NCI-H345 treated with DMSO at 0.1 percent for 48 hours (cell line): ENCODE data around the gene KDELR3.
A peak's percentile ranks its signal among the peaks of the same experiment; 100 is the strongest.

Experiments
- DNase-seq: peaks from one replicate; lab custom pipeline; 2025; ENCODE audit not compliant: unreplicated experiment; lab: John Stamatoyannopoulos, UW

Gene KDELR3

GRCh38 chr22:38510416-38510970 is 42.6 kb downstream of the KDELR3 start:
- DNase-seq: no peak

- peak; percentile 8 for DNase-seq
Observed at GRCh38 chr22:38513063-38513462, 45.2 kb downstream of the KDELR3 start.

GRCh38 chr22:38518620-38519019 is 50.7 kb downstream of the KDELR3 start:
- no peak for DNase-seq

- no peak for DNase-seq
Observed at GRCh38 chr22:38519453-38520250, 51.8 kb downstream of the KDELR3 start.

GRCh38 chr22:38523029-38523428 is 55.1 kb downstream of the KDELR3 start:
- DNase-seq: no peak

GRCh38 chr22:38523479-38523878 is 55.6 kb downstream of the KDELR3 start:
- DNase-seq: no peak

- DNase-seq: no peak
Observed at GRCh38 chr22:38524429-38524828, 56.5 kb downstream of the KDELR3 start.

GRCh38 chr22:38531251-38531938 is 63.5 kb downstream of the KDELR3 start:
- DNase-seq: no peak
